HEK293T (cell line): Measurements from ENCODE around the gene CC2D1A.

Experiments used
- ARNT ChIP-seq: fragments of 450-650 bp; IDR thresholded peaks from 2 replicates; pipeline ENCODE4 v1.6.1; 2017; ENCODE audit warnings: mild to moderate bottlenecking
- CTBP1 ChIP-seq: fragments of 450-650 bp; IDR thresholded peaks from 2 replicates; pipeline ENCODE4 v1.6.1; 2016; ENCODE audit warnings: borderline replicate concordance
- ELF4 ChIP-seq: fragments of 450-650 bp; IDR thresholded peaks from 2 replicates; pipeline ENCODE4 v1.6.1; 2017; ENCODE audit warnings: antibody characterized with exemption

DNA sequence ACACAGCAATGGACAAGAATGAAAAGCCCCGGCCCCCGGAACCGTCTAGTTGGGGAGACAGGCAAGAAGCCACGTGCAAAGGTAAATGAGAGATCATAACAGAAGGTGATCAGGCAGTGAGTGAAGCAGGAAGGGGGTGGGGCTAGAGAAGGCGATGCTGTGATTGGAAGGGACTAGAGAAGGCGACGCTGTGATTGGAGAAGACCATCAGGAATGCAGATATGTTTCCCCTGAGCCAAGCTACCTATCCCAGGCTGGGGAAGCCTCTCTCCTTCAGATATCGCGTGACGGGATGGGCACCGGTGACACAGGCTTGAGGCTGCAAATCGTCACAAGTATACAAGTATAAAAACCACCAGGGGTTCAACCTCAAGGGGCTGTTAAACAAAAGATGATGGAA is 68.1 kb downstream of the CC2D1A start:
- no peak for TF ChIP-seq CTBP1
- TF ChIP-seq ARNT: no peak
- TF ChIP-seq ELF4: no peak
